ENCODE results near the gene ADRB1.

DNA sequence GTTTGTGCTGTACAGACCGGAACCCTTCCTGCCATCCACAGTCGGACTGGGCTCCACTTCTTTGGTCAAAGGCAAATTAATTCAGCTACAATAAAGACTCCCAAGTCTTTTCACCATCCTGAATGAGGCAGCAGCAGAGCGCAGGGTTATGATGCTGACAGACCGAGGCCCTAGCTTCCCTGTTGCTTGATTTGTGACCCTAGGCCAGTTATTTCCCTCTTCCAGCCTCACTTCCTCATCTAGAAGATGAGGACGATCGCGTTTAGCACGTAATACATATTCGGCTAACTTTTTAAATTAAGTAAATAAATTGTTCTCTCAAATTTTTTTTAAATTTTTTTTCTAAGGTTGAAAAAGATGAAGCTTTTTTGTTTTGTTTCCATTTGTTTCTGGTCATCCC is 18.1 kb downstream of the ADRB1 start:
- TF ChIP-seq, protein P1, sequence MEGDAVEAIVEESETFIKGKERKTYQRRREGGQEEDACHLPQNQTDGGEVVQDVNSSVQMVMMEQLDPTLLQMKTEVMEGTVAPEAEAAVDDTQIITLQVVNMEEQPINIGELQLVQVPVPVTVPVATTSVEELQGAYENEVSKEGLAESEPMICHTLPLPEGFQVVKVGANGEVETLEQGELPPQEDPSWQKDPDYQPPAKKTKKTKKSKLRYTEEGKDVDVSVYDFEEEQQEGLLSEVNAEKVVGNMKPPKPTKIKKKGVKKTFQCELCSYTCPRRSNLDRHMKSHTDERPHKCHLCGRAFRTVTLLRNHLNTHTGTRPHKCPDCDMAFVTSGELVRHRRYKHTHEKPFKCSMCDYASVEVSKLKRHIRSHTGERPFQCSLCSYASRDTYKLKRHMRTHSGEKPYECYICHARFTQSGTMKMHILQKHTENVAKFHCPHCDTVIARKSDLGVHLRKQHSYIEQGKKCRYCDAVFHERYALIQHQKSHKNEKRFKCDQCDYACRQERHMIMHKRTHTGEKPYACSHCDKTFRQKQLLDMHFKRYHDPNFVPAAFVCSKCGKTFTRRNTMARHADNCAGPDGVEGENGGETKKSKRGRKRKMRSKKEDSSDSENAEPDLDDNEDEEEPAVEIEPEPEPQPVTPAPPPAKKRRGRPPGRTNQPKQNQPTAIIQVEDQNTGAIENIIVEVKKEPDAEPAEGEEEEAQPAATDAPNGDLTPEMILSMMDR (conservative IDR thresholded peaks at IDR 0.05; ENCODE audit: low read length) = no peak
- TF ChIP-seq EZH2phosphoT487 (IDR thresholded peaks at IDR 0.05; ENCODE audit: borderline replicate concordance) = no peak

All from Loucy (cell line).